Tongue (tissue), 2 donors: ENCODE data around the gene LRRC59. TPM values are rescaled to one million over a fixed set of nuclear protein-coding genes. Genes with fewer than 3 reads are reported as not detected.
"Not testable (repeated sequence)": the region's sequence is repeated elsewhere in the genome, so short reads cannot be mapped to it uniquely, and the experiment has no call there.

Experiments
- DNase-seq: peaks from one replicate; pipeline ENCODE4 v3.0.0-alpha.2; 2015
- total RNA-seq: library from RNA; depleted of rRNA; stranded (reverse); fragments of >200 nt; gene quantifications from one replicate; pipeline ENCODE4 v1.2.3, GENCODE V29; 2014

The LRRC59 gene
- total RNA-seq, result 55.5 TPM

DNA sequence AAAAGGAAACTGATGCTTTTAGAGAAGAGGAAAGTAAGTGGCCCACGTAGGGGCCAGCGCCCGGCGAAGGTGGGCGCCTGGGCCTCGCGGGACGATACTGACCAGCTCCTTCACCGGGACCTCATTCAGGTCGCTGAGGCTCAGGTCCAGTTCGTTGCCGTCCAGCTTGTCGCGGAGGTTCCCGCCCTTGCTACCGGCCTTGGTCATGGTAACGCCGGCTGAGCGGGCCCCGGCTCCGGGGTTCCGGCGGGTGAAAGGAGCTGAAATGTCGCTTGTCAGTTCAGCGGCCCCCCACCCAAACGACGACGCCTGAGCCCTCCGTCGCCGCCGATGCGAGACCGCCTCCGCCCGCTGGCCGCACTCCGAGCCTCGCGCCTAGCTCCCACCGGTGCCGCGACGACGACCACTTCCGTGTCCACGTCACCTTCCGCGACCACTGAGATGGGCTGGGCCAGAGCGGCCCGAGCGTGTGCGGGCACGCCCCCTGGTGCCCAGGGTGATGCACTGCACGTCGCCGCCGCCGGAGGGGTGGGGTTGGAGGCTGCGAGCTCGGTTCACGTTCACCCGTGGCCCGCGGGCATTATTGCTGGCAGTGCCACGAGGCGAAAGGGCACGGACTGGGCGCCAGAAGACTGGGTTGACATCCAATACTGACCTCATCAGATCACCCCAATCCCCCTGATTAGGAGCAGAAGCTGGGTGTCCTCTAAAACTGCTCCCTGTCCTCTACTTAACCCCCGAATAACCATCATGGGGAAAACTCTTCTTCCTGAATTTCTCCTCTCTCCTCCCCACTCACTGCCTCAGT is at the start of gene LRRC59:
TSS of gene LRRC59 (minus strand) at position 413 of the 808 bp plus-strand sequence. CDS start at position 207, 206 bp downstream.
- peak; percentile 92 for DNase-seq

DNA sequence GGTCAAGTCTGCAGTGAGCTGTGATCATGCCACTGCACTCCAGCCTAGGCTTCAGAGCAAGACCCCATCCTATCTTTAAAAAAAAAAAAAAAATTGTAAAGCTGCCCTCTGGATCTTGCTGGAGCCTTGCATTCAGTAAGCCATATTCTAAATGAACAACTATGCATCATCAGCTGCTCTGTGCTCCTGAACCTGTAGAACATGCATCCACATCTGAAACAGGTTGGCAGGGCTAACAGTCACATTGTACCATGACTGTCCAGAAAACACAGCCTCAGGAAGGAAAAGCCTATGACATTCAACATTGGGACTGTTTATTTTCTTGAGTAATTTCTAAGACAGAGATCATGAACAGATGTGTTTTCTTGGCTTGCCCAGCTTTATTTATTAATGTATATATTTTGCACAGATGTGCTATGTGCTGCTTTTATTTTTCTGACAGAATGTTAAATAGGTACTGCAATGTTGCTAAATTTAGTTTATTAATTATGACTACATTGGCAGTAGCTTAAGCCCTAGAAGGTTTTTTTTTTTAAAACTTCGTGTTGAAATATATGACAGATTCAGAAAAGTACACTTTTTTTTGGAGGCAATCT is 48.5 kb upstream of the LRRC59 start:
- DNase-seq, result peak; percentile 72

GRCh38 chr17:50444841-50445715 is 47.8 kb upstream of the LRRC59 start:
- no peak for DNase-seq

DNA sequence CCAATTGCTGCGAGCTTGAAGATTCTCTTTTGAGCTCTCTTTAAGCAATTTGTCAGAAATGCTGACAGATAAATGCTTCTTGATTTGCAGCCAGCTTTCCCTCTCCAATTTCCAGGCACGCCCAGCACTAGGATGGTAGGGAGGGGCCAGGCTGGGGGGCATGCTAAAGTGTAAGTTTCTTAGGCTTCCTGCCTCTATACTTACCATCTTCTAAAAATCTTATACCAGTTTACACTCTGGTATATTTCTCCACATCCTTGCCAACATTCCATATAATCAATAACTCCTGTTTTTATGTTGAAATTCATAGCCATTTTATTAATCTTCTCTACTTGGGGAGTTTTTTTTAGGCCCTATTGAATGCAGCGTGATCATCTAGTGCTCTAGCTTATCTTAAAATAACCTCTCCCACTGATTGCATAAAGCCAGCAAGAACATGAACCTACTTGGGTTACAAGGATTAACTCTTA is 46.2 kb upstream of the LRRC59 start:
- peak; percentile 79 for DNase-seq

GRCh38 chr17:50440838-50441829 is 43.8 kb upstream of the LRRC59 start:
- DNase-seq, result no peak

- no peak for DNase-seq
These were observed 43.0 kb upstream of the LRRC59 start for GRCh38 chr17:50440172-50440837.

- no peak for DNase-seq
These were observed 41.7 kb upstream of the LRRC59 start for GRCh38 chr17:50439008-50439407.

DNA sequence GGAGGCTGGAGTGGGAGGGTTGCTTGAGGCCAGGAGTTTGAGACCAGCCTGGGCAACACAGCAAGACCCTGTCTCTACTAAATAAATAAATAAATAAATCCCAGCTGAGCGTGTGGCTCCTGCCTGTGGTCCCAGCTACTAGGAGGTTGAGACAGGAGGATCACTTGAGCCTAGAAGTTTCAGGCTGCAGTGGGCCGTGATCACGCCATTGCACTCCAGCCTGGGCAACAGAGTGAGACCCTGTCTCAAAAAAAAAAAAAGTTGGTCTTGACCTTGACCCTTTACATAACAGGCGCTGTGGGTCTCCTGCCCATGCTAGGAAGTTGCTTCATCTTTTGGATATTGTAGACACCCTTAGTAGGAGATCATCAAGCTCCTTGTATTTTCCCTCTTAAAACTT is 40.1 kb upstream of the LRRC59 start:
- DNase-seq, result no peak

- DNase-seq, result no peak
These were observed 34.9 kb upstream of the LRRC59 start for GRCh38 chr17:50432125-50432762.

GRCh38 chr17:50430821-50431618 is 33.7 kb upstream of the LRRC59 start:
- peak; percentile 55 for DNase-seq

DNA sequence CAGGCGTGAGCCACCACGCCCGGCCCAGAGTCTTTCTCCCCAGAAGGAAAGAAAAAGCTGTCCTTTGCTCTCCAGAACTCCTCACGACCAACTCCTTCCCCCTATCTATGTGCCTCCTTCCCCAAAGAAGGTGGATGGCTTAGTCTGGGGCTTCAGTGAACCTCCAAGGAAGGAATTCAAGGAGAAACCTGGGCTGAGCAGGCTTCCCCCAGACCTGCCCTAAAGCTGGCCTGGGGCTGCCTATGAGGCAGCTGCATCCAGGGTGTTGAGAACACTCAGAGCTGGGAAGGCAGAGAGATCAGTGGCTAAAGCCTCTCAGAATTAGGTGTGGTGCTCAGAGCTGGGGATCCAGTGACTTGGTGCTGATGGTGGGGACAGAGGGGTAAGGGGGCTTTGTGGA is 32.5 kb upstream of the LRRC59 start:
- DNase-seq, result no peak

DNA sequence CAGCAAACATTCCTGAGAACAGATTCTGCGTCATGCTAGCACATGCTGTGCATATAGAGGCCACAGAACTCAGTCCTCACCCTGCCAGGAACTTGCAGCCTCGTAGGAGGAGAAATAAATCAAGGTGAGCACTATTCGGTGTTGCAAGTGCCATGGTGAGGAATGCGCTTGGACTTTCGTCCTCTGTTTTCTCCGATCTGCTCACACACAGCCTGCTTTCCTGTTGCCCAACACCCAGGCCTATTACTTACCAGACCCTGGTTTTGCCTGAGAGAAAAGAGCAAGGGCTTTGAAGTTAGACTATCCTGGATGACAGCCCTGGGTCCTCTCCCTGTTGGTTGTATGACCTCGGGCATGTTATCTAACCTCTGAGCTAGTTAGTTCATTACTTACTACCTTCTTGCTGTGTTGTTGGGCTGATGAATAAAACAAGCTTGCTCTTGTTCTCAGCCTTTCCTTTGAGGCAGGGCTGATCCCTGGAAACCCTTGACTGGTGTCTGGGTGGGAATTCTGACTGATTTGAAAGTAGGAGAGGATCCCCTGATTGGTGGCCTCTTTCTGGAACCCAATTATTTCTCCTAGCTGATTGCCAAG is 31.6 kb upstream of the LRRC59 start:
- peak; percentile 34 for DNase-seq

DNA sequence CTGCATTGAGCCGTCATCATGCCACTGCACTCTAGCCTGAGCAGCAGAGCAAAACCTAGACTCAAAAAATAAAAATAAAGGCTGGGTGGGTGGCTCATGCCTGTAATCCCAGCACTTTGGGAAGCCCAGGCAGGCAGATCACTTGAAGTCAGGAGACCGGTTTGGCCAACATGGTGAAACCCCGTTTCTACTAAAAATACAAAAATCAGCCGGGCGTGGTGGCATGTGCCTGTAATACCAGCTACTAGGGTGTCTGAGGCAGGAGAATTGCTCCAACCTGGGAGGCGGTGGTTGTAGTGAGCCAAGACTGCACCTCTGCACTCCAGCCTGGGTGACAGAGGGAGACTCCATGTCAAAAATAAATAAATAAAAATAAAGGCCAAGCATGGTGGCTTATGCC is 30.8 kb upstream of the LRRC59 start:
- not testable (repeated sequence) for DNase-seq

GRCh38 chr17:50426814-50427787 is 29.8 kb upstream of the LRRC59 start:
- DNase-seq, result peak; percentile 57

DNA sequence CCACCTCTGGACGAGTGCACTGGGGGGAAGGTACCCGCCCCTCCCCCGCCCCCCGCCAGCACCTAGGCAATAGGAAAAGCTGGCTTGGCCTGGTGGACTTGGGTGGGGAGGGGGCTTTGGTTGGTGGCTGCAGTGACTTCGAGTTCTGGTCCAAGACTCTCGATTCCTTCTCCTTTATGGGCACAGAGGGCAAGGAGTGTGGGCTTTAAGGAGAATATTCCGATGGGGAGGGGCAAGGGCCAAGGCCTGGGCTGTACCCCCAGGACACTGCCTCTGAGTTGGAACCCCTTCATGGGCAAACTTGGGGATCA is 29.1 kb upstream of the LRRC59 start:
- no peak for DNase-seq

- DNase-seq, result peak; percentile 78
These were observed 28.6 kb upstream of the LRRC59 start, which contains the start of gene ACSF2 for GRCh38 chr17:50425682-50426471. Gene ACSF2, plus strand, starts transcription at chr17:50426218. Its CDS starts 44 bp downstream, at chr17:50426262.
